ENCODE data around the gene TMEM209. TPM values are rescaled to one million over a fixed set of nuclear protein-coding genes. Genes with fewer than 3 reads are reported as not detected.
"Not testable (repeated sequence)": the region's sequence is repeated elsewhere in the genome, so short reads cannot be mapped to it uniquely, and the experiment has no call there.

Gene TMEM209
- total RNA-seq, 3 donors from 2014 or later (not counting 1 experiment from before 2014, with no cell fraction given): 26.3 to 31.0 (median 30.4) TPM

DNA sequence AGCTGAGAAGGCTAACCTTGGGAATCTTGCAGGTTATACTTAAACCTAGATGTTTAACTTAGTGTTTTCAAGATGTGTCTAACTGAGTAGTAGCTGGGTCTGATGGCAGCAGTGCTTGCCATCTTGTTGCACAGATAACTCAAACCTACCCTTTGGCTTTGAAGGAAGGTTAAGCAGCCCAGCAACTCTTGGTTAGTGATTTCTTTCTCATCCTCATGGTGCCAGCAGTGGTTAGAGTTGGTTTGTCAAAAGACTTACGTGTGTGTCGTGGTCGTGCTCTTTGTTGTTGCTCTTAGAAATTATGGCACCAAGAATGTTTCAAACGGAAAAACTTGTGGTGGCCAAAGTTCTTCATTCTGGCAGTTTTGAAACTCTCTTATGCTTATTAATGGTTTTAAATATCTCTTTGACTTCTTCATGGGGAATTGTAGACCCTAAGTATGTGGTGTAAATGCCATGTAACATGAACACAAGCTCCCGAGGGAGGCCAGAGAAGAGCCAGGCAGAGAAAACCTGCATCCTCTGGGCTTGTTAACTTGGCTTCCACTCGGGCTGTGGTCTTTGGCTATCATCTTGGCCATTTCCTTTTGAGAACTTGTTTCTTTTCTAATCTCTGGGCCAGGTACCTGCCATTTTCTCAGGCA is 73.9 kb downstream of the TMEM209 start:
- Histone ChIP-seq H3K4me1 (ENCODE audit: control insufficient read depth, insufficient read depth, low read length) (no peaks in the 10 kb centered on the region), H3K36me3 (ENCODE audit: control insufficient read depth, insufficient read depth, low read length) (peaks cover 57% of the 10 kb centered on the region), H3K27ac (ENCODE audit: low read length) (no peak overlapping the region), H3K27me3 (ENCODE audit: control insufficient read depth, insufficient read depth, low read length) (no peaks in the 10 kb centered on the region), H3K9me3 (ENCODE audit: control insufficient read depth, insufficient read depth, low read length) (no peaks in the 10 kb centered on the region), H3K4me3 (ENCODE audit: low read length) (no peak overlapping the region)
- no peaks in the 10 kb centered on the region for H3K9me3 Mint-ChIP-seq
- intact Hi-C loops (cut with micrococcal nuclease): no loop called here
- DNase-seq (no peak), ATAC-seq (no peak)
- H3K4me1 Mint-ChIP-seq: peaks cover 8 to 9% of the 10 kb centered on the region in 2 donors
- H3K36me3 Mint-ChIP-seq: peaks cover 30% of the 10 kb centered on the region
- no peak overlapping the region for H3K27ac Mint-ChIP-seq
- WGBS (ENCODE audit: insufficient coverage): 70% methylated on average over 6 of the region's 6 CpGs
- no peaks in the 10 kb centered on the region for H3K27me3 Mint-ChIP-seq (ENCODE audit: low read depth in 2 of 2)
- TF ChIP-seq, protein P1, sequence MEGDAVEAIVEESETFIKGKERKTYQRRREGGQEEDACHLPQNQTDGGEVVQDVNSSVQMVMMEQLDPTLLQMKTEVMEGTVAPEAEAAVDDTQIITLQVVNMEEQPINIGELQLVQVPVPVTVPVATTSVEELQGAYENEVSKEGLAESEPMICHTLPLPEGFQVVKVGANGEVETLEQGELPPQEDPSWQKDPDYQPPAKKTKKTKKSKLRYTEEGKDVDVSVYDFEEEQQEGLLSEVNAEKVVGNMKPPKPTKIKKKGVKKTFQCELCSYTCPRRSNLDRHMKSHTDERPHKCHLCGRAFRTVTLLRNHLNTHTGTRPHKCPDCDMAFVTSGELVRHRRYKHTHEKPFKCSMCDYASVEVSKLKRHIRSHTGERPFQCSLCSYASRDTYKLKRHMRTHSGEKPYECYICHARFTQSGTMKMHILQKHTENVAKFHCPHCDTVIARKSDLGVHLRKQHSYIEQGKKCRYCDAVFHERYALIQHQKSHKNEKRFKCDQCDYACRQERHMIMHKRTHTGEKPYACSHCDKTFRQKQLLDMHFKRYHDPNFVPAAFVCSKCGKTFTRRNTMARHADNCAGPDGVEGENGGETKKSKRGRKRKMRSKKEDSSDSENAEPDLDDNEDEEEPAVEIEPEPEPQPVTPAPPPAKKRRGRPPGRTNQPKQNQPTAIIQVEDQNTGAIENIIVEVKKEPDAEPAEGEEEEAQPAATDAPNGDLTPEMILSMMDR (IDR thresholded peaks at IDR 0.05): no peak
- H3K4me3 Mint-ChIP-seq: no peak overlapping the region

DNA sequence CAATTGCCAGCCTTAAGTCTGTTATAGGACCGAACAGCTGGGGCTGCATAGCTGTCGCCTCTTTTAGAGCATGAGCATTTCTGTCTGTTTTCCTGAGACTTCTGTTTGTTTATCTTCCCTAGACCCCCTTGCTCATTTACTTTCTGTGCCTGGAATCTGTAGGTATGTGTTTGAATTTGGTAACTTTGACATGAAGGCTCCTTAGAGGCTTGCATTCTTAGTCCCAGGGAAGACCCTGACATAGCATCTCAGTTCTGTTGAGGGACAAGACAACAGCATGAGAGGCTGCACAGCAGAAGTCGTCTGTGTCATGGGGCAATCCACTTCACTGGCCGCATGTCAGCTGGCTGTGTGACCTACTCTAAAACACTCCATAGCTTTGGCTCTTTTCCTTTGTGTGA is 76.2 kb downstream of the TMEM209 start:
- H3K4me3 Mint-ChIP-seq: no peak overlapping the region
- no peak overlapping the region for H3K27ac ChIP-seq (ENCODE audit: low read length)
- peaks cover 55% of the 10 kb centered on the region for H3K36me3 ChIP-seq (ENCODE audit: control insufficient read depth, insufficient read depth, low read length)
- no peak overlapping the region for H3K4me3 ChIP-seq (ENCODE audit: low read length)
- no peaks in the 10 kb centered on the region for H3K27me3 ChIP-seq (ENCODE audit: control insufficient read depth, insufficient read depth, low read length)
- H3K27ac Mint-ChIP-seq: no peak overlapping the region
- H3K4me1 Mint-ChIP-seq: no peaks in the 10 kb centered on the region
- ATAC-seq: no peak
- no peaks in the 10 kb centered on the region for H3K9me3 Mint-ChIP-seq
- no peaks in the 10 kb centered on the region for H3K27me3 Mint-ChIP-seq (ENCODE audit: low read depth in 2 of 2)
- DNase-seq: no peak
- H3K4me1 ChIP-seq (ENCODE audit: control insufficient read depth, insufficient read depth, low read length): no peaks in the 10 kb centered on the region
- H3K36me3 Mint-ChIP-seq: peaks cover 30% of the 10 kb centered on the region
- 95% methylated on average over 4 of the region's 4 CpGs for WGBS (ENCODE audit: insufficient coverage)
- TF ChIP-seq, protein P1 (IDR thresholded peaks at IDR 0.05): no peak
- no peaks in the 10 kb centered on the region for H3K9me3 ChIP-seq (ENCODE audit: control insufficient read depth, insufficient read depth, low read length)
- intact Hi-C loops (cut with micrococcal nuclease): no loop called here

DNA sequence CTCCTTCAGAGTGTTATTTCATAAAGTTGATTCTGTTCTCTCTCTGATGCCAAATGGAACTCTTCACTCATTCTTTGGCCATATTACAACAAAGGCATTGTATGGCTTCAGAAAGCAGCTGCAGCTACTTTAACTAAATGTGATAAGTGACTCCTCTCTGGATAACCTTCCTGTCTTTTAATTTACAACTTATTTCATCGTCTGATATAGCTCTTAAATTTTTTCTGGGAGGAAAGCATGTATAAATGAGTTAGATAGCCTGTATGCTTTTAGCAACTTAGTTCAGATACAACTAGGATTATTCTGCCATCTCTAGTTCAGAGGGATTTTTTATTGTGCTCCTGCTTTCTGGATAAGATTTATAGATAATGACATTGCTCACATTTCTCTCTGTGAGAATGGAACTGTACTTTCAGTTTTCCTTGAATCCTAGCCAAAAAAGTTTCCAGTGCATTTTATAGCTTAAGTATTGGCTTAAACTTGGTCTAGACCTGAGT is 77.3 kb downstream of the TMEM209 start:
- ATAC-seq: no peak
- H3K9me3 Mint-ChIP-seq: no peaks in the 10 kb centered on the region
- intact Hi-C loops (cut with micrococcal nuclease): no loop called here
- H3K4me1 Mint-ChIP-seq: no peaks in the 10 kb centered on the region
- WGBS (ENCODE audit: insufficient coverage): no CpG with 5 or more reads among the region's 1 CpG
- peaks cover 30% of the 10 kb centered on the region for H3K36me3 Mint-ChIP-seq
- Histone ChIP-seq H3K9me3 (ENCODE audit: control insufficient read depth, insufficient read depth, low read length) (no peaks in the 10 kb centered on the region), H3K4me1 (ENCODE audit: control insufficient read depth, insufficient read depth, low read length) (no peaks in the 10 kb centered on the region), H3K4me3 (ENCODE audit: low read length) (no peak overlapping the region), H3K36me3 (ENCODE audit: control insufficient read depth, insufficient read depth, low read length) (peaks cover 57% of the 10 kb centered on the region), H3K27me3 (ENCODE audit: control insufficient read depth, insufficient read depth, low read length) (no peaks in the 10 kb centered on the region), H3K27ac (ENCODE audit: low read length) (no peak overlapping the region)
- no peak for DNase-seq
- TF ChIP-seq, protein P1 (IDR thresholded peaks at IDR 0.05): no peak
- H3K27me3 Mint-ChIP-seq (ENCODE audit: low read depth in 2 of 2): no peaks in the 10 kb centered on the region
- H3K27ac Mint-ChIP-seq: no peak overlapping the region
- no peak overlapping the region for H3K4me3 Mint-ChIP-seq

DNA sequence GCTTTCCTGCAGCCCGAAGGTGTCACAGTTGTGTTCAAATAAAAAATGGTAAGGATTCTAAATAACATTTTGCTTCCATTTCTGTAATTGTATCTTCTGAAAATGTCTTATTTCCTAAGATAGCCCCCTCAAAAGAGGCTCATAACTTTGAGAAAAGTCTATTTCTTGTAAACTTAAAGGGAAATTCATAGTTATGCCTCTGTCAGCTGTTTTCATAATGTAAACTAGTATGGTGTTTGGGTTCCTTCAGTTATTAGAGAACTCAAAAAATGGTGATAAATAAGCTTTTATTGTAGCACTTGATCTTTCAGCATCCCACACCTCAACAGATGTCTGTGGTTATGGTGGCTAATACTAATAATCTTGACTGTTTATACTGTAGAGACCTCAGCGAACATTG is 77.8 kb downstream of the TMEM209 start:
- Histone ChIP-seq H3K4me3 (ENCODE audit: low read length) (no peak overlapping the region), H3K27ac (ENCODE audit: low read length) (no peak overlapping the region), H3K9me3 (ENCODE audit: control insufficient read depth, insufficient read depth, low read length) (no peaks in the 10 kb centered on the region), H3K4me1 (ENCODE audit: control insufficient read depth, insufficient read depth, low read length) (no peaks in the 10 kb centered on the region), H3K36me3 (ENCODE audit: control insufficient read depth, insufficient read depth, low read length) (peaks cover 62% of the 10 kb centered on the region), H3K27me3 (ENCODE audit: control insufficient read depth, insufficient read depth, low read length) (no peaks in the 10 kb centered on the region)
- intact Hi-C loops (cut with micrococcal nuclease): no loop called here
- H3K36me3 Mint-ChIP-seq: peaks cover 30% of the 10 kb centered on the region
- H3K27ac Mint-ChIP-seq: no peak overlapping the region
- H3K9me3 Mint-ChIP-seq: no peaks in the 10 kb centered on the region
- DNase-seq (no peak), ATAC-seq (no peak)
- TF ChIP-seq, protein P1 (IDR thresholded peaks at IDR 0.05): no peak
- no peaks in the 10 kb centered on the region for H3K27me3 Mint-ChIP-seq (ENCODE audit: low read depth in 2 of 2)
- H3K4me3 Mint-ChIP-seq: no peak overlapping the region
- H3K4me1 Mint-ChIP-seq: no peaks in the 10 kb centered on the region
- 100% methylated on average over 1 of the region's 2 CpGs for WGBS (ENCODE audit: insufficient coverage)

DNA sequence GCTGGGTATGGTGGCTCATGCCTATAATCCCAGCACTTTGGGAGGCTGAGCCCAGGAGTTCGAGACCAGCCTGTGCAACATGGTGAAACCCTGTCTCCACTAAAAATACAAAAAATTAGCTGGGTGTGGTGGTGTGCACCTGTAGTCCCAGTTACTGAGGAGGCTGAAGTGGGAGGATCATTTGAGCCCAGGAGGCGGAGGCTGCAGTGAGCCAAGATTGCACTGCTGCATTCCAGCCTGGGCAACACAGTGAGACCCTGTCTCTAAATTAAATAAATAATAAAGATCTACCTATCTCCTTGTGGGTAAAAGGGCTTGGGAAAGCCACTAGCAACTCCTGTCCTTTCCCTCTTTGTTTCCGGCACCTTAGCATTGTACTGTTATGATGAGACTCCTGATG is 78.4 kb downstream of the TMEM209 start:
- H3K27ac Mint-ChIP-seq; H3K4me3 ChIP-seq (ENCODE audit: low read length); H3K9me3 ChIP-seq (ENCODE audit: control insufficient read depth, insufficient read depth, low read length); H3K27me3 ChIP-seq (ENCODE audit: control insufficient read depth, insufficient read depth, low read length); intact Hi-C loops (cut with micrococcal nuclease); H3K4me1 Mint-ChIP-seq; ATAC-seq; H3K4me3 Mint-ChIP-seq; DNase-seq; H3K9me3 Mint-ChIP-seq; H3K27ac ChIP-seq (ENCODE audit: low read length); H3K27me3 Mint-ChIP-seq (ENCODE audit: low read depth in 2 of 2); H3K4me1 ChIP-seq (ENCODE audit: control insufficient read depth, insufficient read depth, low read length): not testable (repeated sequence)
- H3K36me3 Mint-ChIP-seq: peaks cover 30% of the 10 kb centered on the region
- 100% methylated on average over 3 of the region's 3 CpGs for WGBS (ENCODE audit: insufficient coverage)
- H3K36me3 ChIP-seq (ENCODE audit: control insufficient read depth, insufficient read depth, low read length): peaks cover 68% of the 10 kb centered on the region

Measured in natural killer cell (primary cell).